K562 (cell line): ENCODE results near the gene LTBP1. TPM values are rescaled to one million over a fixed set of nuclear protein-coding genes. Genes with fewer than 3 reads are reported as not detected.

Source experiments
- ATF3 ChIP-seq, 2 experiments: fragments of 450-650 bp in 1 of 2; sonication (generic) in 1 of 2; formaldehyde crosslinking in 1 of 2; IDR thresholded peaks in 1 of 2; conservative IDR thresholded peaks in 1 of 2; 2 replicates each; pipeline versions ENCODE4 v1.6.1 to v1.8.1; 2016 to 2023; ENCODE audit warnings: mild to moderate bottlenecking in 2 of 2, moderate library complexity in 2 of 2, inconsistent platforms in 1 of 2, missing genetic modification reagents in 1 of 2
- ATF7 ChIP-seq: fragments of 450-650 bp; IDR thresholded peaks from 2 replicates; pipeline ENCODE4 v1.7.1; 2014; ENCODE audit warnings: mild to moderate bottlenecking, moderate library complexity
- BHLHE40 ChIP-seq: IDR thresholded peaks from 2 replicates; pipeline ENCODE4 v1.6.1; 2011; ENCODE audit warnings: low read length, improper control_type of control experiment
- CBFA2T3 ChIP-seq: fragments of 450-650 bp; IDR thresholded peaks from 2 replicates; pipeline ENCODE4 v1.6.1; 2017
- CEBPB ChIP-seq: fragments of 450-650 bp; IDR thresholded peaks from 2 replicates; pipeline ENCODE4 v1.6.1; 2016; ENCODE audit warnings: missing genetic modification characterization, missing compliant biosample characterization
- CREM ChIP-seq: IDR thresholded peaks from 2 replicates; pipeline ENCODE4 v1.6.1; 2014; ENCODE audit warnings: antibody characterized with exemption, low read depth
- DMBX1 ChIP-seq: fragments of 250-450 bp; sonication (Bioruptor Pico); IDR thresholded peaks from 2 replicates; pipeline ENCODE4 v1.8.0; 2022; ENCODE audit warnings: inconsistent platforms, mild to moderate bottlenecking, moderate library complexity, borderline replicate concordance
- DPF2 ChIP-seq: fragments of 450-650 bp; IDR thresholded peaks from 2 replicates; pipeline ENCODE4 v1.6.1; 2016
- ESRRA ChIP-seq: fragments of 450-650 bp; IDR thresholded peaks from 2 replicates; pipeline ENCODE4 v1.6.1; 2014; ENCODE audit warnings: low read depth, mild to moderate bottlenecking, moderate library complexity, borderline replicate concordance
- FOSL1 ChIP-seq: fragments of 200-800 bp; sonication (Bioruptor generic); conservative IDR thresholded peaks from 2 replicates; pipeline ENCODE4 v1.6.1; 2016; ENCODE audit warnings: missing genetic modification characterization, missing compliant biosample characterization
- GABPB1 ChIP-seq: sonication (generic); formaldehyde crosslinking; IDR thresholded peaks from 2 replicates; pipeline ENCODE4 v1.8.0; 2022; ENCODE audit warnings: mild to moderate bottlenecking, missing genetic modification reagents
- HMG20B ChIP-seq: fragments of 250-450 bp; sonication (Bioruptor Pico); IDR thresholded peaks from 2 replicates; pipeline ENCODE4 v1.5.0; 2021; ENCODE audit warnings: mild to moderate bottlenecking
- L3MBTL2 ChIP-seq: fragments of 450-650 bp; IDR thresholded peaks from 2 replicates; pipeline ENCODE4 v1.6.1; 2016; ENCODE audit warnings: mild to moderate bottlenecking, moderate library complexity
- MBD2 ChIP-seq: sonication (generic); IDR thresholded peaks from 2 replicates; pipeline ENCODE4 v1.6.1; 2016; ENCODE audit warnings: low read depth, borderline replicate concordance
- MIER1 ChIP-seq: fragments of 450-650 bp; IDR thresholded peaks from 2 replicates; pipeline ENCODE4 v1.6.1; 2016; ENCODE audit warnings: antibody characterized with exemption, mild to moderate bottlenecking, low read depth
- NFXL1 ChIP-seq: fragments of 450-650 bp; formaldehyde crosslinking; IDR thresholded peaks from 2 replicates; pipeline ENCODE4 v1.4.0; 2021; ENCODE audit warnings: mild to moderate bottlenecking
- NONO ChIP-seq, 2 experiments: fragments of 200-400 bp in 1 of 2; fragments of 450-650 bp in 1 of 2; formaldehyde crosslinking in 1 of 2; IDR thresholded peaks; 2 replicates each; pipeline ENCODE4 v1.6.1; 2017; ENCODE audit warnings: low read depth in 2 of 2, mild to moderate bottlenecking in 2 of 2, moderate library complexity in 2 of 2, low read length in 1 of 2
- NR2C1 ChIP-seq, 2 experiments: fragments of 450-650 bp; IDR thresholded peaks; 2 replicates each; pipeline ENCODE4 v1.6.1; 2017; ENCODE audit warnings: mild to moderate bottlenecking in 2 of 2, antibody characterized with exemption in 1 of 2, inconsistent platforms in 1 of 2, missing compliant biosample characterization in 1 of 2, missing genetic modification characterization in 1 of 2
- PTBP1 ChIP-seq: fragments of 200-400 bp; formaldehyde crosslinking; IDR thresholded peaks from 2 replicates; pipeline ENCODE4 v1.6.1; 2017; ENCODE audit warnings: low read depth, low read length
- ZFPM2 ChIP-seq: fragments of 250-450 bp; sonication (Bioruptor Pico); IDR thresholded peaks from 2 replicates; pipeline ENCODE4 v1.5.1; 2022; ENCODE audit warnings: mild to moderate bottlenecking
- ZNF197 ChIP-seq: fragments of 200-800 bp; sonication (Bioruptor generic); IDR thresholded peaks from 2 replicates; pipeline ENCODE4 v1.6.1; 2016; ENCODE audit warnings: low read depth, missing genetic modification characterization, missing compliant biosample characterization
- ZNF436 ChIP-seq: fragments of 250-450, 450-650 bp; sonication (Bioruptor Pico); formaldehyde crosslinking; IDR thresholded peaks from 2 replicates; pipeline ENCODE4 v1.7.0; 2020; ENCODE audit warnings: mild to moderate bottlenecking
- ZNF830 ChIP-seq: fragments of 250-450 bp; sonication (Bioruptor Pico); IDR thresholded peaks from 2 replicates; pipeline ENCODE4 v1.5.0; 2021; ENCODE audit warnings: mild to moderate bottlenecking
- polyA plus RNA-seq, 8 experiments: library from polyadenylated mRNA; depleted of rRNA in 4 of 8; stranded (reverse) in 5 of 8; unstranded in 3 of 8; fragments of >200 nt; fragmentation: Nextera tagmentation in 2 of 8; fragmentation: Illumina TruSeq in 1 of 8; extraction: Ambion mirVana in 2 of 8; extraction: Trizol in 1 of 8; gene quantifications; 2 replicates each; pipeline versions ENCODE4 v1.2.1 to v1.2.3, GENCODE V29; 2011 to 2014; ENCODE audit warnings: inconsistent platforms in 1 of 8, missing spikeins in 1 of 8
- total RNA-seq, 7 experiments: library from RNA; depleted of rRNA in 6 of 7; stranded (reverse); fragments of >200 nt in 6 of 7; fragmentation: Illumina TruSeq in 2 of 7; extraction: Trizol in 2 of 7; gene quantifications; 2 replicates each; pipeline versions ENCODE4 v1.2.1 to v1.2.3, GENCODE V29; 2011 to 2021; ENCODE audit warnings: low replicate concordance in 1 of 7

The LTBP1 gene
- total and polyA plus RNA-seq, 9 of the 15 experiments (the other 6 are each of a cell fraction or from before 2014, with no cell fraction given): 3.6 to 16.4 (median 8.5) TPM

- TF ChIP-seq CREM (peak; percentile 59; the same call in 1 of the 2 replicates), PTBP1 (no peak), MBD2 (no peak), ESRRA (no peak), ATF7 (peak; percentile 50; the same call in 1 of the 2 replicates), MIER1 (no peak), DMBX1 (CRISPR knock-in tag) (peak; percentile 20; the same call in 1 of the 2 replicates), NR2C1 (IDR thresholded peaks at IDR 0.05) (no peak), NR2C1 (tag; IDR thresholded peaks at IDR 0.05) (peak; percentile 25; the same call in 1 of the 2 replicates), HMG20B (CRISPR knock-in tag) (no peak), NFXL1 (CRISPR knock-in tag) (no peak), CEBPB (peak; percentile 44), NONO (IDR thresholded peaks at IDR 0.05; ENCODE audit: low read depth in 2 of 2, low read length in 1 of 2) (no peak), ZFPM2 (no peak), ZNF436 (CRISPR knock-in tag) (no peak), DPF2 (peak; percentile 78), ZNF197 (CRISPR knock-in tag) (no peak), FOSL1 (tag) (peak; percentile 98), ATF3 (IDR thresholded peaks at IDR 0.05) (peak; percentile 93), ATF3 (CRISPR knock-in tag; conservative IDR thresholded peaks at IDR 0.05) (no peak), CBFA2T3 (peak; percentile 48; the same call in 1 of the 2 replicates), ZNF830 (CRISPR knock-in tag) (no peak), GABPB1 (CRISPR knock-in tag) (peak; percentile 67; the same call in 1 of the 2 replicates), BHLHE40 (peak; percentile 36; the same call in 1 of the 2 replicates), L3MBTL2 (0 out of 2 replicates have a peak, but pooled peaks have one; percentile 26)
Observed at GRCh38 chr2:33275689-33276444, 329.1 kb downstream of the LTBP1 start (continued).
